Keratinocyte (primary cell): ENCODE results near the gene FBLIM1.
"Not testable (repeated sequence)": the region's sequence is repeated elsewhere in the genome, so short reads cannot be mapped to it uniquely, and the experiment has no call there.

ENCODE experiments used
- CTCF ChIP-seq, 3 experiments: IDR thresholded peaks in 1 of 3; conservative IDR thresholded peaks in 1 of 3; optimal IDR thresholded peaks in 1 of 3; 2 replicates in 2 of 3; 3 replicates in 1 of 3; pipeline versions ENCODE3 to v1.5.1; 2011; ENCODE audit warnings: low read length in 3 of 3, mild to moderate bottlenecking in 3 of 3, moderate library complexity in 2 of 3, control low read depth in 1 of 3, inconsistent platforms in 1 of 3; ENCODE audit not compliant: insufficient read depth in 2 of 3; ENCODE audit errors: extremely low read depth in 1 of 3
- EZH2 ChIP-seq: IDR thresholded peaks from one replicate; pipeline ENCODE4 v1.6.1; 2012; ENCODE audit warnings: inconsistent platforms, mild to moderate bottlenecking, low read length, moderate library complexity

GRCh38 chr1:15807549-15807948, 49.0 kb downstream of the FBLIM1 start, which contains the start of gene UQCRHL:
- not testable (repeated sequence) for TF ChIP-seq CTCF (optimal IDR thresholded peaks at IDR 0.05 in 1 of 3, IDR thresholded peaks at IDR 0.05 in 1 of 3, conservative IDR thresholded peaks at IDR 0.05 in 1 of 3; ENCODE audit: extremely low read depth in 1 of 3, insufficient read depth in 2 of 3, low read length in 3 of 3); EZH2
